Duodenal mucosa (tissue), 2 donors: ENCODE results near the gene ESRRA.
A peak's percentile ranks its signal among the peaks of the same experiment; 100 is the strongest.

Experiments used
- H3K27ac ChIP-seq: one replicate; pipeline ENCODE4 v1.7.0; 2013; ENCODE audit warnings: low read depth, low read length
- H3K27me3 ChIP-seq, 2 donors: one replicate each; pipeline ENCODE4 v1.7.0; 2013; ENCODE audit warnings: low read length in 2 of 2, control low read depth in 1 of 2; ENCODE audit not compliant: insufficient read depth in 2 of 2, control insufficient read depth in 1 of 2
- H3K36me3 ChIP-seq, 2 donors: one replicate each; pipeline ENCODE4 v1.7.0; 2013; ENCODE audit warnings: low read length in 2 of 2, control low read depth in 1 of 2; ENCODE audit not compliant: insufficient read depth in 2 of 2, control insufficient read depth in 1 of 2
- H3K4me1 ChIP-seq, 2 donors: one replicate each; pipeline ENCODE4 v1.7.0; 2013; ENCODE audit warnings: low read length in 2 of 2, control low read depth in 1 of 2; ENCODE audit not compliant: insufficient read depth in 2 of 2, control insufficient read depth in 1 of 2
- H3K4me3 ChIP-seq, 2 donors: one replicate each; pipeline ENCODE4 v1.7.0; 2013; ENCODE audit warnings: low read length in 2 of 2, low read depth in 1 of 2
- H3K9ac ChIP-seq, 2 donors: one replicate each; pipeline ENCODE4 v1.7.0; 2013; ENCODE audit warnings: low read length in 2 of 2, low read depth in 1 of 2
- H3K9me3 ChIP-seq, 2 donors: one replicate each; pipeline ENCODE4 v1.7.0; 2013; ENCODE audit warnings: low read length in 2 of 2, control low read depth in 1 of 2; ENCODE audit not compliant: control insufficient read depth in 1 of 2

ESRRA gene

DNA sequence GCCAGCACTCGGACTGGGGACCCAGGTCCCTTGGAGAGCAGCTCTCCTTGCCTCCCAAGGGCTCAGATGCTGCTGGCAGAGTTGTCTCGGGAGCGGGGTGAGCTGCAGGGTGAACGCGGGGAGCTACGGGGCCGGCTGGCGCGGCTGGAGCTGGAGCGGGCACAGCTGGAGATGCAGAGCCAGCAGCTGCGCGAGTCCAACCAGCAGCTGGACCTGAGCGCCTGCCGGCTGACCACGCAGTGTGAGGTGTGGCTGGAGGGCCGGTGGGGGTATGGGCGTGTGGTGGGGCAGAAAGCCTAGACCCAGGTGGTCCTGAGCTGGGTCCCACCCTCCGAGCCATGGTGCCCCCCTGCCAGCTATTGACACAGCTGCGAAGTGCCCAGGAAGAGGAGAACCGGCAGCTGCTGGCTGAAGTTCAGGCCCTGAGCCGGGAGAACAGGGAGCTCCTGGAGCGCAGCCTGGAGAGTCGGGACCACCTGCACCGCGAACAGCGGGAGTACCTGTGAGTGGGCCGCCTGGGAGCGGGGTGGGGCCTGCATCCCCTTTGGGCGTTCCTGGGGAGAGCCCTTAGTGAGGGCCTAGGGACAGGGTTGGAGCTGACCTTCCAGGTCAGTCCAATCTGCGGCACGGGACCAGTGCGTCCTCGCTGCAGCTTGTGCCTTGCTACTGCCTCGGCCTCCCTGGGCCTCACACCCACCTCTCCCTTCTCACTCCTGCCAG lies 47.8 kb downstream of the ESRRA start:
- no peak overlapping the region for H3K4me3 ChIP-seq
- H3K27ac ChIP-seq = no peak overlapping the region
- no peaks in the 10 kb centered on the region for H3K27me3 ChIP-seq
- no peaks in the 10 kb centered on the region for H3K9me3 ChIP-seq
- no peaks in the 10 kb centered on the region for H3K36me3 ChIP-seq
- H3K9ac ChIP-seq = no peak overlapping the region
- H3K4me1 ChIP-seq = peaks cover 16% of the 10 kb centered on the region in 2 donors

DNA sequence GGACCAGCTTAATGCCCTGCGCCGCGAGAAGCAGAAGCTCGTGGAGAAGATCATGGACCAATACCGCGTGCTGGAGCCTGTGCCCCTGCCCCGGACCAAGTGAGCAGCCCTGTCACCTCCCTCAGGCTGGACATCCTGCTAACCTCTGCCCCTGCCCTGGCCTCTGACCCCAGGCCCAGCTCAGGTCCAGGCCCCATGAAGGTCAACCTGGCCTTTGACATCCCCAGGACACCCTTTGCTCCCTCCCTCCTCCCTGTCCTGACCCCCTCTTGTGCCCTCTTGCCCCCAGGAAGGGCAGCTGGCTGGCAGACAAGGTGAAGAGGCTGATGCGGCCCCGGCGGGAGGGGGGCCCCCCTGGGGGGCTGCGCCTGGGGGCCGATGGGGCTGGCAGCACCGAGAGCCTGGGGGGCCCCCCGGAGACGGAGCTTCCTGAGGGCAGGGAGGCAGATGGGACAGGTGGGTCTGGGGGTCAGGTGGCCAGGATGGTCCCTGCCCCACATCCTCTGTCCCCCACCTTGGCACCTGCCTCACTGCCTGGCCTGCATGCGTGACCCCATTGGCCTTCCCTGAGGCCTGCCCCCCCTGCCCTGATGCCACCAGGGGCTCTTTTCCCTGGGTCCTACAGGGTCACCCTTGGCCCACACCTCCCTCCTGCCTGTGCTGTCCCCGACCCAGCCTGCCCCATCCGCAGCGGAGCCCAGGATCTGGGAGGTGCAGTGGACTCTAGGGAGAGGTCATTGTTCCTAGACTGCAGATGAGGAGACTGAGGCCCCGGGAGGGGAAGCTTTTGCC lies 48.6 kb downstream of the ESRRA start:
- Histone ChIP-seq H3K9me3 (no peaks in the 10 kb centered on the region), H3K4me1 (peaks cover 19 to 23% of the 10 kb centered on the region in 2 donors), H3K4me3 (no peak overlapping the region), H3K36me3 (no peaks in the 10 kb centered on the region), H3K9ac (no peak overlapping the region), H3K27me3 (no peaks in the 10 kb centered on the region), H3K27ac (no peak overlapping the region)

DNA sequence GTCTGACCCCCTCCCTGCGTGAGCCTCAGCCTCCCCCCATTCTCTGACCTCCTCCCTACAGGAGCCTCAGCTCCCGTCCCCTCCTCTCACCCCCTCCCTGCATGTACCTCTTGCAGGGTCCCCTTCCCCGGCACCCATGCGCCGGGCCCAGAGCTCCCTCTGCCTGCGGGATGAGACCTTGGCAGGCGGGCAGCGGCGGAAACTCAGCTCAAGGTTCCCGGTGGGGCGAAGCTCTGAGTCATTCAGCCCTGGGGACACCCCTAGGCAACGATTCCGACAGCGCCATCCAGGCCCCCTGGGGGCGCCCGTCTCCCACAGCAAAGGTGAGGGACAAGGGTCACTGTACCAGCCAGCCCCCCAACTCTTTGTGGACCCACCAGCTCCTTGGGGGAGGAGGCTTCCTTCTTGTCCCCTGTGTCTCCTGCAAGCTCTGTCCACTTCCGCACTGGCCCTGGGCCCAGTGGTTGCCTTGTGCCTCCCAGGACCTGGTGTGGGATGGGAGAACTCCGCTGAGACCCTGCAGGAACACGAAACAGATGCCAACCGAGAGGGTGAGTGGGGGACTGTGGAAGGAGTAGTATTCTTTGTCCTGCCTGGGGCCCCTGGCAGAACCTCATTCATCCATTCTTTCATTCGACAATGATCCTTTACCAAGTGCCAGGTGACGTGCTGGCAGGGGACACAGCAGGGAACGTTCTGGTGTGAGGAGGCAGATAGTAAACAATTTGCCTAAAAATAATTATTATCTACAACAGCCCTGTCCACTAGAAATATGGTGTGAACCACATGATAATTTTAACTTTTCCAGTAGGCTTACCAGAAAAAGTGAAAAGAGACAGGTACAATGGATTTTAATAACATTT lies 50.0 kb downstream of the ESRRA start:
- peak overlapping the region; percentile 59 to 76 for H3K9ac ChIP-seq
- no peak overlapping the region for H3K27ac ChIP-seq
- H3K4me3 ChIP-seq = peak overlapping the region; percentile 60 to 71
- H3K4me1 ChIP-seq = peaks cover 27 to 34% of the 10 kb centered on the region in 2 donors
- no peaks in the 10 kb centered on the region for H3K9me3 ChIP-seq
- H3K27me3 ChIP-seq = no peaks in the 10 kb centered on the region
- no peaks in the 10 kb centered on the region for H3K36me3 ChIP-seq

- no peak overlapping the region for H3K9ac ChIP-seq
- H3K4me1 ChIP-seq = peaks cover 31 to 37% of the 10 kb centered on the region in 2 donors
Observed at GRCh38 chr11:64356498-64357411, 51.4 kb downstream of the ESRRA start.

GRCh38 chr11:64357446-64357845 lies 52.1 kb downstream of the ESRRA start:
- Histone ChIP-seq H3K9me3 (no peaks in the 10 kb centered on the region), H3K4me1 (peaks cover 31 to 37% of the 10 kb centered on the region in 2 donors), H3K9ac (no peak overlapping the region), H3K27ac (no peak overlapping the region), H3K36me3 (peaks cover 11 to 13% of the 10 kb centered on the region in 2 donors), H3K4me3 (no peak overlapping the region), H3K27me3 (no peaks in the 10 kb centered on the region)

More at GRCh38 chr11:64356498-64357411, 51.4 kb downstream of the ESRRA start:
- H3K27me3 ChIP-seq = no peaks in the 10 kb centered on the region
- peaks cover 5 to 6% of the 10 kb centered on the region in 2 donors for H3K36me3 ChIP-seq
- H3K27ac ChIP-seq = no peak overlapping the region
- no peak overlapping the region for H3K4me3 ChIP-seq
- H3K9me3 ChIP-seq = no peaks in the 10 kb centered on the region

DNA sequence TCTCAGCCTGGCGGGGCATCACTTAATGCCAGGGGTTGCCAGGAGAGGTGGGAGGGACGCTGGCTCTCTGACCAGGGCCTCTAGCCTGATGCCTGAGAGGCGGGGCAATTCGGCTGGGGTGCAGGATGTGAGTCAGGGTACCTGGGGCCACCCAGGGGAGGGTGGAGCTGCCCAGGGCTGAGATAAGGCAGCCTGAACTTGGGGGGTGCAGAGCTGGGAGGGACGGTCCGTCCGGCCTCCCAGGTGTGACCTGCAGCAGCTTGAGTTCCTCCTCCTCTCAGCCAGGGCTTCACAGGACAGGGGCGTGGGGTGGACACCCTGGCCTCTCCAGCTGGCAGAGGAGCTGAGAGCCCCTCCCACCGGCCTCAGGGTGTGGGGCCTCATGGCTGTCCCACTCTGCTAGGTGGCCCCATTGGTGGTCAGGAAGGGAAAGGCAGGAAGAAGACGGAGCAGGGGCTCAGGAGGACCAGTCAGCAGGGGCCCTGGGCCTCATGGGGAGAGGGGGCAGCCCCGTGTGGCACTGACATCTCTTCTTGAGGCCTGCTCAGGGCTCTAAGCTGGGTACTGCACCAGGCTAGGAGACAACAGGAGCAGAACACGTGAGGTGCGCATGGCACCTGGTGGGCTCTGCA lies 52.7 kb downstream of the ESRRA start:
- peak overlapping the region; percentile 90 to 93 for H3K4me3 ChIP-seq

DNA sequence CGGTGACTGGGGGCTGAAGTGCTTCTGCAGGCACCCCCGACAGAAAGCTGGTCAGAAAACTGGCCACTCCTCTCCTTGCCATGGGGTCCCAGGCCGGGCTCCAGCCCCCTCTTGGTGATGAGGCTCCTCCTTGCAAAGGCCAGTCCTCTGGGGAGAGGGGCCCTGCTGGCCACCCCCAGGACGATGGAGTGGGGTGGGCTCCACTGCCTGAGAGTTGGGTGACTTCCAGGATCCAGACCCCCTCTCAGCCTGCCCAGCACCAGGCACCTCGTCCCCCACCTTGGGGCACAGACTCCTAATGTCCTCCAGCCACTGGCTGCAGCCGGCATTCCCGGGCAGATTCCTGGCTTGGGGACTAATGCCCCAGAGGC lies 53.2 kb downstream of the ESRRA start:
- Histone ChIP-seq H3K4me1 (peaks cover 31 to 37% of the 10 kb centered on the region in 2 donors), H3K27ac (peak overlapping the region; percentile 85)

More for the DNA sequence above, 52.7 kb downstream of the ESRRA start:
- no peaks in the 10 kb centered on the region for H3K9me3 ChIP-seq
- peaks cover 11 to 18% of the 10 kb centered on the region in 2 donors for H3K36me3 ChIP-seq
- peak overlapping the region; percentile 70 to 80 for H3K9ac ChIP-seq
- no peaks in the 10 kb centered on the region for H3K27me3 ChIP-seq
- peak overlapping the region; percentile 85 for H3K27ac ChIP-seq
- H3K4me1 ChIP-seq = peaks cover 31 to 37% of the 10 kb centered on the region in 2 donors

GRCh38 chr11:64358907-64359711 lies 53.8 kb downstream of the ESRRA start, which contains the start of gene RPS6KA4:
TSS of gene RPS6KA4 (plus strand) at chr11:64359162. CDS start at chr11:64359236, 74 bp downstream.
- no peaks in the 10 kb centered on the region for H3K27me3 ChIP-seq
- H3K36me3 ChIP-seq = peaks cover 11 to 28% of the 10 kb centered on the region in 2 donors
- H3K9me3 ChIP-seq = no peaks in the 10 kb centered on the region
- H3K9ac ChIP-seq = peak within 1 kb of the TSS; percentile 80 to 94
- H3K27ac ChIP-seq = peak within 1 kb of the TSS; percentile 85
- H3K4me1 ChIP-seq = peaks cover 31 to 37% of the 10 kb centered on the region in 2 donors
- H3K4me3 ChIP-seq = peak within 1 kb of the TSS; percentile 90 to 93

More for the DNA sequence above, 53.2 kb downstream of the ESRRA start:
- Histone ChIP-seq H3K9me3 (no peaks in the 10 kb centered on the region), H3K36me3 (peaks cover 11 to 23% of the 10 kb centered on the region in 2 donors), H3K9ac (peak overlapping the region; percentile 70 to 80), H3K27me3 (no peaks in the 10 kb centered on the region), H3K4me3 (peak overlapping the region; percentile 90 to 93)
